ENCODE results near the gene PRSS36.

DNA sequence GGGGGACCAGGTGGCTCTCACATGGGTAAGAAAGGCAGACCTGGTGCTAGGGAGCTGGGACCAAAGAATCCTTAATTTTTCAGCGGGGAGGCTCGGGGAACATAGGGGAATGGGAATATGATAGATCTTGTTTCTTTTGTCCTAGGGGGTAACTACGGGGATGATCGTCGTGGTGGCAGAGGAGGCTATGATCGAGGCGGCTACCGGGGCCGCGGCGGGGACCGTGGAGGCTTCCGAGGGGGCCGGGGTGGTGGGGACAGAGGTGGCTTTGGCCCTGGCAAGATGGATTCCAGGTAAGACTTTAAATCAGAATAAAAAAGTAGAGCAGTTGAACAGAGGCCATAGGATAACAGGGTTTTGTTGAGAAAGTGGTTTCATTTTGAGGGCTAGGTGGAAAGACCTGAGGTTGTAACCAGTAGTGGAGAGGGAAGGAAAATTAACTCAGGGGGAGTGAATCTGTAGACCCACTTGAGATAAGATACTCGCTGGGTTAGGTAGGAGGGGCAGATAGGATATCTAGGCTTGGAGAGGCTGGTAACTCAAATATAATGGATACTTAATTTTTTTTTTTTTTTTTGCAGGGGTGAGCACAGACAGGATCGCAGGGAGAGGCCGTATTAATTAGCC lies 41.1 kb upstream of the PRSS36 start:
- TF ChIP-seq, protein P1, sequence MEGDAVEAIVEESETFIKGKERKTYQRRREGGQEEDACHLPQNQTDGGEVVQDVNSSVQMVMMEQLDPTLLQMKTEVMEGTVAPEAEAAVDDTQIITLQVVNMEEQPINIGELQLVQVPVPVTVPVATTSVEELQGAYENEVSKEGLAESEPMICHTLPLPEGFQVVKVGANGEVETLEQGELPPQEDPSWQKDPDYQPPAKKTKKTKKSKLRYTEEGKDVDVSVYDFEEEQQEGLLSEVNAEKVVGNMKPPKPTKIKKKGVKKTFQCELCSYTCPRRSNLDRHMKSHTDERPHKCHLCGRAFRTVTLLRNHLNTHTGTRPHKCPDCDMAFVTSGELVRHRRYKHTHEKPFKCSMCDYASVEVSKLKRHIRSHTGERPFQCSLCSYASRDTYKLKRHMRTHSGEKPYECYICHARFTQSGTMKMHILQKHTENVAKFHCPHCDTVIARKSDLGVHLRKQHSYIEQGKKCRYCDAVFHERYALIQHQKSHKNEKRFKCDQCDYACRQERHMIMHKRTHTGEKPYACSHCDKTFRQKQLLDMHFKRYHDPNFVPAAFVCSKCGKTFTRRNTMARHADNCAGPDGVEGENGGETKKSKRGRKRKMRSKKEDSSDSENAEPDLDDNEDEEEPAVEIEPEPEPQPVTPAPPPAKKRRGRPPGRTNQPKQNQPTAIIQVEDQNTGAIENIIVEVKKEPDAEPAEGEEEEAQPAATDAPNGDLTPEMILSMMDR (IDR thresholded peaks at IDR 0.05; ENCODE audit: insufficient read depth, low read length, poor library complexity, severe bottlenecking): no peak
- no peak for TF ChIP-seq EZH2phosphoT487 (conservative IDR thresholded peaks at IDR 0.05; ENCODE audit: low read length)
